ENCODE measurements around the gene ACTL6B. TPM values are rescaled to one million over a fixed set of nuclear protein-coding genes. Genes with fewer than 3 reads are reported as not detected.

Gene ACTL6B
- total RNA-seq, 2 donors from 2014 or later: not detected

- H3K36me3 ChIP-seq: no peaks in the 10 kb centered on the region
- H3K4me1 ChIP-seq: peaks cover 0 to 17% of the 10 kb centered on the region in 2 donors
- H3K4me3 ChIP-seq: no peak overlapping the region
- no peaks in the 10 kb centered on the region for H3K9me3 ChIP-seq
- no peak for TF ChIP-seq CTCF (IDR thresholded peaks at IDR 0.05)
- no peak overlapping the region for H3K27ac ChIP-seq
- H3K27me3 ChIP-seq: no peaks in the 10 kb centered on the region
- no peak for DNase-seq (ENCODE audit: low spot score)
Measured at GRCh38 chr7:100614308-100614861, 41.9 kb downstream of the ACTL6B start.

- no peaks in the 10 kb centered on the region for H3K27me3 ChIP-seq
- no peak for TF ChIP-seq CTCF (IDR thresholded peaks at IDR 0.05)
- H3K9me3 ChIP-seq: no peaks in the 10 kb centered on the region
- no peaks in the 10 kb centered on the region for H3K36me3 ChIP-seq
- H3K27ac ChIP-seq: peak overlapping the region in 1 of 2 donors; percentile 95
- DNase-seq (ENCODE audit: low spot score): no peak
- H3K4me3 ChIP-seq: peak overlapping the region in 1 of 2 donors; percentile 70
- H3K4me1 ChIP-seq: peaks cover 0 to 17% of the 10 kb centered on the region in 2 donors
Measured at GRCh38 chr7:100613412-100614175, 42.7 kb downstream of the ACTL6B start.

- DNase-seq (ENCODE audit: low spot score): no peak
- no peak for TF ChIP-seq CTCF (IDR thresholded peaks at IDR 0.05)
- Histone ChIP-seq H3K36me3 (no peaks in the 10 kb centered on the region), H3K9me3 (no peaks in the 10 kb centered on the region), H3K4me1 (peaks cover 0 to 17% of the 10 kb centered on the region in 2 donors), H3K4me3 (peak overlapping the region; percentile 66 to 70), H3K27me3 (no peaks in the 10 kb centered on the region), H3K27ac (peak overlapping the region; percentile 89 to 95)
Measured at GRCh38 chr7:100612730-100613390, 43.4 kb downstream of the ACTL6B start.

- no peak for TF ChIP-seq CTCF (IDR thresholded peaks at IDR 0.05)
- Histone ChIP-seq H3K27me3 (no peaks in the 10 kb centered on the region), H3K9me3 (no peaks in the 10 kb centered on the region), H3K36me3 (no peaks in the 10 kb centered on the region), H3K4me3 (peak within 1 kb of the TSS; percentile 66 to 70), H3K4me1 (peaks cover 0 to 17% of the 10 kb centered on the region in 2 donors), H3K27ac (peak within 1 kb of the TSS; percentile 89 to 95)
- peak; percentile 100 for DNase-seq (ENCODE audit: low spot score)
Measured at GRCh38 chr7:100611983-100612729, 44.1 kb downstream of the ACTL6B start, which contains the start of gene MOSPD3. Gene MOSPD3 (plus strand): TSS chr7:100612540. CDS start chr7:100612792, 252 bp downstream.

GRCh38 chr7:100609958-100610357, 46.3 kb downstream of the ACTL6B start:
- Histone ChIP-seq H3K4me3 (no peak overlapping the region), H3K4me1 (peaks cover 0 to 22% of the 10 kb centered on the region in 2 donors)
- no peak for TF ChIP-seq CTCF (IDR thresholded peaks at IDR 0.05)

More at GRCh38 chr7:100609958-100610357, 46.3 kb downstream of the ACTL6B start:
- Histone ChIP-seq H3K27me3 (no peaks in the 10 kb centered on the region), H3K9me3 (no peaks in the 10 kb centered on the region), H3K36me3 (no peaks in the 10 kb centered on the region), H3K27ac (no peak overlapping the region)
- no peak for DNase-seq (ENCODE audit: low spot score)
